ENCODE data around the gene PTH. TPM values are rescaled to one million over a fixed set of nuclear protein-coding genes. Genes with fewer than 3 reads are reported as not detected.

PTH gene
- total RNA-seq = not detected
- long read RNA-seq = 0 reads

DNA sequence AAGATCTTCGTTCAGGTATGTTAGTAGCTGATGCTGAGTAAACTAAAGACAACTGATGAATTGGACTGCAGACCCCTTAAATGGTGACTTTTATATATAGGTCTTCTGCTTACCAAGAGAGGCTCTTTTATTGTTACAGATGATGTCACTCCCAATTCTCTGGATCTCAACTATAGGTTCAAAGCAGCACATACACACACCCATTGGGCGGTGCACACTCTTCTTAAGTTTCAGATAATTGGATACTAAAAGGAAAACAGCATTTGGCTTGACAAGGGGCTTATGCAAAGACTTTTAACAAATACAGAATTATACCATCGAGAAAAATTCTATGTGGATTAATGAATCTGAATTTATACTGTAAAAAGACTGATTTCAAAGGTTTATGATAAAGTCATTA, at the start of gene PTH:
Gene PTH (minus strand): TSS at position 69 of the 400 bp plus-strand sequence. CDS start 3,142 bp downstream, outside the sequence.
- no peak for DNase-seq
- intact Hi-C loops (cut with micrococcal nuclease) = no loop called here
- ATAC-seq = no peak

GRCh38 chr11:13538044-13538443, 42.2 kb upstream of the PTH start:
- no peak for ATAC-seq
- intact Hi-C loops (cut with micrococcal nuclease) = no loop called here
- no peak for DNase-seq

DNA sequence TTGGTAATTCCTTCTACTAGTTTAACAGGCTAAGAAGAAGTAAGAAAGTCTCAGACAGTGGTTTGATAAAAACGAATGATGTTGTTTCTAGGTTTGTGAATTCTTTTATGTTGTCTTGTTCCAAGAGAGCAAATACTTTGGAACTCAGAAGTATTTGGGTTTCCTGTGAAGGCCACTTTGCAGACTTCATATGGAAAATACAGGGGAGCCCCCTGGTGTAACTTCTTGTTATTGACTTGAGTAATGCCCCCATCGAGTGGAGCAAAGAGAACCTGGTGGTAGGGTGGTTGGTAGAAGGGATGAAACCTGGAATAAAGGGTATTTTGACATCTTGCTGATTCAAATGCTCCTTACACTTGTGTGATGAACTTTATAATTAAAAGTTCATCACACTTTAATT, 40.0 kb upstream of the PTH start:
- intact Hi-C loops (cut with micrococcal nuclease) = no loop called here
- DNase-seq (no peak), ATAC-seq (no peak)

DNA sequence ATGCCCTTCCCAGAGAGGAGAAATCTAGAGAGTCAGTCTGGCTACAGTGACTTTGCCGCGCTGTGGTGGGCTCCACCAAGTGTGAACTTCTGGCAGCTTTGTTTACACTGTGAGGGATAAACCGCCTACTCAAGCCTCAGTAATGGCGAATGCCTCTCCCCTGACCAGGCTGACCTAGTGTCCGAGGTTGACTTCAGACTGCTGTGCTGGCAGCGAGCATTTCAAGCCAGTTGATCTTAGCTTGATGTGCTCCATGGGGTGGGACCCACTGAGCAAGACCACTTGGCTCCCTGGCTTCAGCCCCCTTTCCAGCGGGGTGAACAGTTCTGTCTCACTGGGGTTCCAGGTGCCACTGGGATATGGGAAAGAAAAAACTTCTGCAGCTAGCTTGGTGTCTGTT, 38.6 kb upstream of the PTH start:
- DNase-seq (no peak), ATAC-seq (no peak)
- intact Hi-C loops (cut with micrococcal nuclease) = no loop called here

GRCh38 chr11:13525257-13525656, 29.5 kb upstream of the PTH start:
- intact Hi-C loops (cut with micrococcal nuclease) = no loop called here
- DNase-seq (no peak), ATAC-seq (no peak)

DNA sequence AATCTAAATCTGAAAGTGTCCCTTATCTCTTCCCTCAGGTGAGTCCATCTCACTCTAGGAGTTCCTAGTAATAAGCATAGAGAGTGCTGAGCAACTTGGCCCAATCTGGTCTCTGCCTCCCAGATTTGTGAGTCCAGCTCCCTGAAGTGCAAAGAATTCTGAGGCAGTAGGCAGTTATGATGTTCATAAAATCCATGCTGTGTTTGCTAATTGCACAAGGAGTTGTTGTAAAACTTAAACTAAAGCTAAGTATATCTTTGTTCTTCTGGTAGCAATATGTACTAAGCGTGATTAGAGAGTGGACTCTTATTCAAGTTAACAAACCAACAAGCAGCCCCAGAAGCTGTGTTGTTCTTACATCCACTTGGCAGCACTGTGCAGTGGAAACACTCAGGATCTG, 7.6 kb upstream of the PTH start:
- DNase-seq = no peak
- intact Hi-C loops (cut with micrococcal nuclease) = no loop called here
- ATAC-seq = no peak

- intact Hi-C loops (cut with micrococcal nuclease) = no loop called here
- DNase-seq (no peak), ATAC-seq (no peak)
Measured at GRCh38 chr11:13502492-13502891, 6.7 kb upstream of the PTH start.

GRCh38 chr11:13494051-13494450, 1.7 kb downstream of the PTH start:
- intact Hi-C loops (cut with micrococcal nuclease) = no loop called here
- no peak for ATAC-seq
- DNase-seq = no peak

GRCh38 chr11:13487661-13488030, 8.2 kb downstream of the PTH start:
- peak; percentile 46 for ATAC-seq
- DNase-seq = no peak
- intact Hi-C loops (cut with micrococcal nuclease) = no loop called here

DNA sequence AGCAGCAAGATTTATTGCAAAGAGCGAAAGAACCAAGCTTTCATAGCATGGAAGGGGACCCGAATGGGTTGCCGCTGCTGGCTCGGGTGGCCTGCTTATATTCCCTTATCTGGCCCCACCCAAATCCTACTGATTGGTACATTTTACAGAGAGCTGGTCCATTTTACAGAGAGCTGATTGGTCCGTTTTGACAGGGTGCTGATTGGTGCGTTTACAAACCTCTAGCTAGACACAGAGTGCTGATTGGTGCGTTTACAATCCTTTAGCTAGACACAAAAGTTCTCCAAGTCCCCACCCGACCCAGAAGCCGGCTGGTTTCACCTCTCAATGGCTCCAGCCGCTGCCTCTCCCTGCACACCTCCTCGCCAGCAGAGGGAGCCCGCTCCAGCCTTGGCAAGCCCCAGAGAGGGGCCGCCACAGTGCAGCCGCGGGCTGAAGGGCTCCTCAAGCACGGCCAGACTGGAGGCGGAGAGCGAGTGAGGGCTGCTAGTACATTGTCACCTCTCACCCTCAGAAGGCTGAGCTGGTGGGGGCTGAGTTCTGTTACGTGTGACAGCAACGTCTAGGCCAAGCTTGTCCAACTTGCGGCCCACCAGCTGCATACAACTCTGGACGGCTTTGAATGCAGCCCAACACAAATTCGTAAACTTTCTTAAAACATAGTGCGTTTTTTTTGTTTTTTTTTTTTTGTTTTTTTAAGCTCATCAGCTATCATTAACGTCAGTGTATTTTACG, 8.7 kb downstream of the PTH start:
- intact Hi-C loops (cut with micrococcal nuclease) = no loop called here
- peak; percentile 74 for DNase-seq
- ATAC-seq = peak; percentile 79

DNA sequence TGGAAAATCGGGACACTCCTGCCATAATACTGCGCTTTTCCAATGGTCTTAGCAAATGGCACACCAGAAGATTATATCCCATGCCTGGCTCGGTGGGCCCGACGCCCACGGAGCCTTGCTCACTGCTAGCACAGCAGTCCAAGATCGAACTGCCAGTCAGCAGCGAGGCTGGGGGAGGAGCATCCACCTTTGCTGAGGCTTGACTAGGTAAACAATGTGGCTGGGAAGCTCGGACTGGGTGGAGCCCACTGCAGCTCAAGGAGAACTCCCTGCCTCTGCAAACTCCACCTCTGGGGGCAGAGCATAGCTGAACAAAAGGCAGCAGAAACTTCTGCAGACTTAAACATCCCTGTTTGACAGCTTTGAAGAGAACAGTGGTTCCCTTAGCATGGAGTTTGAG, 15.6 kb downstream of the PTH start:
- intact Hi-C loops (cut with micrococcal nuclease) = no loop called here
- ATAC-seq = no peak
- DNase-seq = no peak

GRCh38 chr11:13479688-13480087, 16.1 kb downstream of the PTH start:
- ATAC-seq = no peak
- no peak for DNase-seq
- intact Hi-C loops (cut with micrococcal nuclease) = no loop called here

DNA sequence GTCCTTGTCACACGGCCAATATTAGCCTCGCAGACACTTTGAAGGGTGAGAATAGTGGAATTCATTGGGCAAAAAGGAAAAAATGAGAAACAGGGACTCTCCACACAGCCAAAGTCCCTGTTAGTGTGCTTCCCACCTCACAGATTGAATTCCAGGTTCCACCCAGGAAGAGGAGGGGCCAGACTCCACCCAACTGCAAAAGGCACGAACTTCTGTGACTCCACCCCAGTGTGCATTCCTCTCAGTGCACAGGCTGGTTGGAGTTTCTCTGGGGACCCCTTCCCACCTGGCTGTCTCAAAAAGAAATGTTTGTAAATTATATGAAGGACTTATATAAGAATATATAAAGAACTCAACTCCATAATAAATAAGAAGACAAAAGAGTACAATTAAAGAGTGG, 20.7 kb downstream of the PTH start:
- no peak for ATAC-seq
- DNase-seq = no peak
- intact Hi-C loops (cut with micrococcal nuclease) = no loop called here

GRCh38 chr11:13473013-13473722, 22.6 kb downstream of the PTH start:
- no peak for DNase-seq
- intact Hi-C loops (cut with micrococcal nuclease) = no loop called here
- no peak for ATAC-seq

DNA sequence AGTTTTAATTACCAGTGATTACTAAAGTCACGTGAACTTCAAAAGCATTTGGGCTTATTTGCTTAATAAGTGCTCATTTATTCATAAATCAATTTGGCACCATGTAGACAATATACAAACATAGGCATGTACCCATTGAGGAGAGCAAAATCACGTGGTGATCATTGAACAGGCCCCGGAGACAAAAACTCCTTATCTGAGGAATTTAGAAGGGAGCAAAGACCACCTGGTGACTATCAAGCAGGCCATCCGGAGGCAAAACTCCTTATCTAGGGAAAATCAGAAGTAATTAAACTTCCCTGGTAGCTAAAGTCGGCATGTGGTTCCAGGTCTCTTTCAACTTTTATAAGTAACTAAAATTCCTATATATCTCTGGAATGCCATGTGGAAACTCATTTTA, 27.0 kb downstream of the PTH start:
- DNase-seq (no peak), ATAC-seq (no peak)
- intact Hi-C loops (cut with micrococcal nuclease) = no loop called here

DNA sequence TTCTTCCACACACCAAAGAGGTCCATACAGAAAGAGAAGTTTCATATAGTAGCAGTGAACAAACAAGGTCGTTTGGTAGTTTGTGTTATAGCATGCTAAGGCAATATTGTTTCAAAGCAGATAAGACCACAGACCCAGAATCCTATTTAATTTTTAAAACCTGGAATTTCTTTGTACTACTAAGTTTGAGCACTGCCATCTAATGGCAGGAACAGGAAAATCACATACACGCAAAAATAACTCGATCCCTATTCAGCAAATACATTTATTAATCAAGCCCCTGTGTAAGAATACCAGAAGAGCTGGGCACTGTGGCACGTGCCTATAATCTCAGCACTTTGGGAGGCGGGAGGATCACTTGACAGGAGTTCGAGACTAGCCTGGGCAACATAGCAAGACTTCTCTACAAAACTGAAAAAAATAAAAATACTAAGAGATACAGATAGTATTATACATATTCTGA, 29.9 kb downstream of the PTH start:
- no peak for ATAC-seq
- no peak for DNase-seq
- intact Hi-C loops (cut with micrococcal nuclease) = no loop called here

DNA sequence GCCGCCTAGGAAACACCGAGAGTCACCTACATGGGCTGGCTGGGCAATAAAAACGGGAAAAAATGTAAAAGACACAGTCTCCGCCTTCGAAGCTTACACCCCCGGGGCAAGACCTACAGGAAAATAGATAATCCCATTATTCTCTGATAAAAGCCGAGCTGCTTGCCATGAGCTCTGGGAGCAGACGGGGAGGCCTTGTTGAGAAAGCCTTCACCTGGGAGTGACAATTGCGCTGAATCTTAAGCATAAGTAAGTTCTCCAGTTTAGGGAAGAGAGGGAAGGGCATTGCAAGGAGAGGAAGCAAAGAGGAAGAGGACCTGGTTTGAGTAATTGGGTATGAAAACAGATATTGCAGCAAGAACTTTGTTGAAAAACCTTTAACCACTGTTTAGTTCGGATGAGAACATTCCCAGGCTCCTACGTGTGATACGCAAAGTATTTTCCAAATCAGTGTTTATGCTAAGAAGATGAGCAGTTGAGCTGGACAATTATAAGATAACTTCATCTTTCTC, 32.0 kb downstream of the PTH start:
- intact Hi-C loops (cut with micrococcal nuclease) = no loop called here
- DNase-seq (no peak), ATAC-seq (no peak)

DNA sequence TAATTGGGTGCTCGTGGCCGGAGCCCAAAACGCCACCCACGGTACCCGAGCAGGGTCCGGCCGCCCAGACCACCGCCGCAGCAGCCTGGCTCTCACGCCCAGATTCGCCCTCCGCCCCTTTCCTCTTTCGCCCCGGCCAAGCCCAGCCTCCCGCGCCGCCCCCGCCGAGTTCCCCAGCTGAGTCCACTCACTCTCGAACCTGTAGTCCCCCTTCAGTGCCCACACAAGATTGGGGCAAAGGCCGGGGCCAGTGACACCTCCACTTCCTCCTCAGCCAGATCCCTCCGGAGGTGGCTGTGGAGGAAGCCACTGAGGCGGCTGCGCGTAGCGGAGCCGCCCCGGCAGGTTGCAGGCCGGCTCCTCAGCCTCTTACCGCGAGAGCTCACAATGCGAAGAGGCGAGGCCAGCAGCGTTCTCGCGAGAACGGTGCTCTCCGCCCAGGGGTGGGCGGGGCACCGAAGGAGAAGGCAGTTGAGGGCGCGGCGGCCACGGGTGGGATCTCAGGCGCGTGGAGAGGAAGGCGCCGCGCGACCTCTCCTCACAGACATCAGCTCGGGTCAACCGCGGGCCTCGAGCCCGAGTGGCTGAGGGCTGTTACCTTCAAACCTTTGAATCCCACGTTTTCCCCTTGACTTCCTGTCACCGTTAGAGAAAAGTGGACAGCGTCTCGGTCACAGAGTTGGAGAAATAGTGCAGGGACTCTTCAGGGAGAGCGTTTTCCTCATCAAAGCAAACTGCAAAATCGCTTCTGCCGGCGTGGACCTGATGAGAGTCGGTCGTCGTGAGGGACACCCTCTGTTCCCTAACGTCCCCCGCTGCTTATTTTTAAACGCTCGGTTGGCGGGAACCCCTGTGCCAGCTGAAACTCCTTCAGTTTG, 32.7 kb downstream of the PTH start, which contains the start of gene BTBD10:
Gene BTBD10 (minus strand): TSS at position 322 of the 878 bp plus-strand sequence. CDS start 18,098 bp downstream, outside the sequence.
- peak; percentile 99 for ATAC-seq

DNA sequence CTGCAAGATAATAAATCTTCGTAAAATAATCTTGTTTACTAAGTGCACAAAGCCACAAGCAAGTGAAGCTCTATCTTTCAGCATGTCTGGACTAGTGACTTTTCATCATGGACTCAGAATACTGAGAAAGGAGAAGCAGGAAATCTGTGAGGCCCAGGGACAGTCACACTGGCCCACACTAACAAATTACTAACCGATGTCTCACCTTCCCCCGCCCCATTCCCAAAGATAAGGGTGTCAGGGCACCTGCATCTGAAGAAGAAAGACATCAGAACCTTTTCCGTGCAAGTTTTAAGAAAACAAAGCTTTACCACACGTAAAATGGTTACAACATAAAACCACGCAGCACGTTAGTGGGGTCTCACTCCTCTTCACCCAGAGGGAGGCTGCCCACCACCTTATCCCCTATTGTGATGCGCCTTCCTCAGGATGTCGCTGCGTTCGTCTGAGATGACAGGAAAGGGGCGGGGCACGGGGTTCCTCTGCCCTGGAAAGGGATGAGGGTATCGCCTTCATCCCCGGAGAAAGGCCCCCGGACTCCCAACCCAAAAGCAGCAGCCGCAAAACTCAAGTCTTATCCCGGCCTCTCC, 33.4 kb downstream of the PTH start:
- intact Hi-C loops (cut with micrococcal nuclease) = no loop called here
- DNase-seq (peak; percentile 73), ATAC-seq (peak; percentile 67)

More for the DNA sequence above, 32.7 kb downstream of the PTH start, which contains the start of gene BTBD10:
- intact Hi-C loops (cut with micrococcal nuclease) = no loop called here
- DNase-seq = peak; percentile 96
